H1 (cell line): ENCODE results near the gene FA2H. TPM values are rescaled to one million over a fixed set of nuclear protein-coding genes. Genes with fewer than 3 reads are reported as not detected.

Source experiments
- CHD7 ChIP-seq: fragments of 300-600 bp; sonication (generic); IDR thresholded peaks from 2 replicates; pipeline ENCODE4 v1.7.1; 2012; ENCODE audit warnings: low read length, moderate library complexity, mild to moderate bottlenecking, inconsistent platforms; ENCODE audit not compliant: insufficient replicate concordance
- EP300 ChIP-seq, 2 experiments: IDR thresholded peaks; 1 replicate in 1 of 2; 2 replicates in 1 of 2; pipeline ENCODE4 v1.6.1; 2011 to 2012; ENCODE audit warnings: low read depth in 2 of 2, low read length in 2 of 2, mild to moderate bottlenecking in 2 of 2, borderline replicate concordance in 1 of 2, inconsistent platforms in 1 of 2, moderate library complexity in 1 of 2
- EZH2 ChIP-seq: fragments of 200-600 bp; sonication (generic); IDR thresholded peaks from 2 replicates; pipeline ENCODE4 v1.7.1; 2012; ENCODE audit warnings: low read depth, mild to moderate bottlenecking, moderate library complexity, low read length, inconsistent platforms; ENCODE audit not compliant: severe bottlenecking
- GABPA ChIP-seq: IDR thresholded peaks from 2 replicates; pipeline ENCODE4 v1.6.1; 2011; ENCODE audit warnings: mild to moderate bottlenecking, low read length, moderate library complexity, borderline replicate concordance; ENCODE audit not compliant: insufficient read depth
- HDAC6 ChIP-seq: IDR thresholded peaks from one replicate; pipeline ENCODE4 v1.7.1; 2012; ENCODE audit warnings: low read depth, mild to moderate bottlenecking, inconsistent platforms, low read length, moderate library complexity
- JUND ChIP-seq: IDR thresholded peaks from 2 replicates; pipeline ENCODE4 v1.6.1; 2011; ENCODE audit warnings: mild to moderate bottlenecking, improper control_type of control experiment, low read length
- MAFK ChIP-seq: IDR thresholded peaks from 2 replicates; pipeline ENCODE4 v1.6.1; 2012; ENCODE audit warnings: low read depth, mild to moderate bottlenecking, improper control_type of control experiment, low read length
- SP4 ChIP-seq: IDR thresholded peaks from 2 replicates; pipeline ENCODE4 v1.6.1; 2012; ENCODE audit warnings: low read length, inconsistent platforms
- polyA plus RNA-seq, 7 experiments: library from polyadenylated mRNA; depleted of rRNA in 3 of 7; stranded (reverse) in 5 of 7; unstranded in 2 of 7; fragments of >200 nt in 5 of 7; fragments of 200-250 nt in 2 of 7; gene quantifications; 1 replicate in 5 of 7; 2 replicates in 1 of 7; 4 replicates in 1 of 7; pipeline versions ENCODE4 v1.2.1 to v1.2.3, GENCODE V29; 2011 to 2013; ENCODE audit warnings: missing spikeins in 2 of 7, mixed read lengths in 2 of 7
- total RNA-seq: library from RNA; stranded (reverse); fragmentation: NEBNext Ultra II Directional; extraction: Animal tissue kit (Norgen Biotek cat#: 25700); gene quantifications from 2 replicates; pipeline ENCODE4 v1.2.1, GENCODE V29; 2021

Gene FA2H
- total and polyA plus RNA-seq, 2 of the 8 experiments (the other 6 are each of a cell fraction or from before 2014, with no cell fraction given), result 2.1 to 2.5 TPM

DNA sequence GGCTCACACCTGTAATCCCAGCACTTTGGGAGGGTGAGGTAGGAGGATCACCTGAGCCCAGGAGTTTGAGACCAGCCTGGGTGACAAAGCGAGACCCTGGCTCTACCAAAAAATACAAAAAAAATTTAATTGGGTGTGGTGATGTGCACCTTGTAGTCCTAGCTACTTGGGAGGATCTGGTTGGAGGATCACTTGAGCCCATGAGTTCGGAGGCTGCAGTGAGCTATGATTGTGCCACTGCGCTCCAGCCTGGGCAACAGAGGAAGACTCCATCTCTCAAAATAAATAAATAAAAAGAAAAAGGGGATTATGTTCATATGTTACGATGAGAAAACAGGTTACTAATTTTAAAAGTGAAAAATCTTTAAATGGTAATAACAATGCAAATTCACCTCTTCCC, 75.0 kb downstream of the FA2H start (continued):
- TF ChIP-seq CHD7 (no peak), GABPA (no peak), MAFK (no peak), SP4 (no peak), JUND (no peak), HDAC6 (no peak), EP300 (IDR thresholded peaks at IDR 0.05; ENCODE audit: borderline replicate concordance in 1 of 2, low read depth in 2 of 2, low read length in 2 of 2) (no peak), EZH2 (no peak)
